Panc1 (cell line): ENCODE measurements around the gene CDK5RAP1.
A peak's percentile ranks its signal among the peaks of the same experiment; 100 is the strongest.

ENCODE experiments used
- POLR2AphosphoS5 ChIP-seq: IDR thresholded peaks from 2 replicates; pipeline ENCODE4 v1.6.1; 2012; ENCODE audit warnings: mild to moderate bottlenecking, low read depth, low read length, moderate library complexity
- SIN3A ChIP-seq: IDR thresholded peaks from 2 replicates; pipeline ENCODE4 v1.6.1; 2012; ENCODE audit warnings: low read depth, mild to moderate bottlenecking, low read length, moderate library complexity, borderline replicate concordance; ENCODE audit not compliant: insufficient read depth
- TF ChIP-seq, protein P1 (sequence below): fragments of 450-650 bp; IDR thresholded peaks from 2 replicates; pipeline ENCODE4 v1.5.1; 2017; ENCODE audit warnings: mild to moderate bottlenecking

DNA sequence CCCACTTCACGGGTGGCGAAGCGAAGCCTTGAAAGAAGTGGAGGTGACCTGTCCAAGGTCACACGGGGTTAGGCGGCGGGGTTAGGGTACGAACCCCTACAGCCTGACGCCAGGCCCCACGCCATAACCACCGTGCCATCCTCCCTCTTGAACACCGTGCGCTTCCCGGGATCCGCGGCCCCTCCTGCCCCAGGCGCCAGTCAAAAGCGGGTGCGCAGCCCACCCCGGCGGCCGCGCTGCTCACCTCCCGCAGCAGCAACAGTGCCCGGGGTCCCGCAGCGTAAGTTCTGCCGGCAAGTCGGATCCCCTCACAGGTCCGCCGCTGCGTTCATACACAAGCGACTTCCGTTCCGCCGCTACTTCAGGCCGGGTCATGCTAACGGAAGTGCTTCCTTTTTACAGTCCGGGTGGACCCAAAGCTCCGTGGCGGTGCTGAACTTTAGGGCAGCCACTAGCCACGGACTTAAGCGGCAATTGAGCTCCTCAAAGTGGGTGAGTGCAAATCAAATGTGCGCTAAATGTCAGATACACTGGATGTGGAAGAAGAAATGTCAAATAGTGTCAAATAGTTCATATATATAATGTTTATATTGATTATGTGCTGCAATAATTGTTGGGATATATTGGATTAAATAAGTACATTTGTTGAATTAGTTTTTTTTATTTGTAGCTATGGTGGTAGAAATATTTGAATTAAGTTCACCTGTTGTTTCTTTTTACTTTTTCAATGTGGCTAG, at the start of gene CDK5RAP1:
- peak; percentile 89; the same call in 1 of the 2 replicates for TF ChIP-seq SIN3A
- TF ChIP-seq, protein P1, sequence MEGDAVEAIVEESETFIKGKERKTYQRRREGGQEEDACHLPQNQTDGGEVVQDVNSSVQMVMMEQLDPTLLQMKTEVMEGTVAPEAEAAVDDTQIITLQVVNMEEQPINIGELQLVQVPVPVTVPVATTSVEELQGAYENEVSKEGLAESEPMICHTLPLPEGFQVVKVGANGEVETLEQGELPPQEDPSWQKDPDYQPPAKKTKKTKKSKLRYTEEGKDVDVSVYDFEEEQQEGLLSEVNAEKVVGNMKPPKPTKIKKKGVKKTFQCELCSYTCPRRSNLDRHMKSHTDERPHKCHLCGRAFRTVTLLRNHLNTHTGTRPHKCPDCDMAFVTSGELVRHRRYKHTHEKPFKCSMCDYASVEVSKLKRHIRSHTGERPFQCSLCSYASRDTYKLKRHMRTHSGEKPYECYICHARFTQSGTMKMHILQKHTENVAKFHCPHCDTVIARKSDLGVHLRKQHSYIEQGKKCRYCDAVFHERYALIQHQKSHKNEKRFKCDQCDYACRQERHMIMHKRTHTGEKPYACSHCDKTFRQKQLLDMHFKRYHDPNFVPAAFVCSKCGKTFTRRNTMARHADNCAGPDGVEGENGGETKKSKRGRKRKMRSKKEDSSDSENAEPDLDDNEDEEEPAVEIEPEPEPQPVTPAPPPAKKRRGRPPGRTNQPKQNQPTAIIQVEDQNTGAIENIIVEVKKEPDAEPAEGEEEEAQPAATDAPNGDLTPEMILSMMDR, result no peak
- peak; percentile 92 for TF ChIP-seq POLR2AphosphoS5
